ENCODE results near the gene CHERP.

The CHERP gene

GRCh38 chr19:16520074-16520973, 21.9 kb downstream of the CHERP start:
- no peak for DNase-seq (ENCODE audit: low spot score)
- in situ Hi-C loops (cut with MboI; ENCODE audit: low sequenced_read_pairs, unreplicated experiment) = no loop called here
- TF ChIP-seq CTCF (IDR thresholded peaks at IDR 0.05; ENCODE audit: borderline replicate concordance, control extremely low read depth, extremely low read depth, insufficient read depth, missing control alignments) = no peak

GRCh38 chr19:16519230-16519687, 23.0 kb downstream of the CHERP start:
- in situ Hi-C loops (cut with MboI; ENCODE audit: low sequenced_read_pairs, unreplicated experiment) = no loop called here

GRCh38 chr19:16518483-16519229, 23.6 kb downstream of the CHERP start:
- in situ Hi-C loops (cut with MboI; ENCODE audit: low sequenced_read_pairs, unreplicated experiment) = no loop called here
- DNase-seq (ENCODE audit: low spot score) = no peak
- TF ChIP-seq CTCF (IDR thresholded peaks at IDR 0.05; ENCODE audit: borderline replicate concordance, control extremely low read depth, extremely low read depth, insufficient read depth, missing control alignments) = no peak

More at GRCh38 chr19:16519230-16519687, 23.0 kb downstream of the CHERP start:
- DNase-seq (ENCODE audit: low spot score) = no peak
- no peak for TF ChIP-seq CTCF (IDR thresholded peaks at IDR 0.05; ENCODE audit: borderline replicate concordance, control extremely low read depth, extremely low read depth, insufficient read depth, missing control alignments)

GRCh38 chr19:16518061-16518460, 24.2 kb downstream of the CHERP start:
- no peak for DNase-seq (ENCODE audit: low spot score)
- in situ Hi-C loops (cut with MboI; ENCODE audit: low sequenced_read_pairs, unreplicated experiment) = no loop called here
- no peak for TF ChIP-seq CTCF (IDR thresholded peaks at IDR 0.05; ENCODE audit: borderline replicate concordance, control extremely low read depth, extremely low read depth, insufficient read depth, missing control alignments)

- no peak for TF ChIP-seq CTCF (IDR thresholded peaks at IDR 0.05; ENCODE audit: borderline replicate concordance, control extremely low read depth, extremely low read depth, insufficient read depth, missing control alignments)
- DNase-seq (ENCODE audit: low spot score) = no peak
- in situ Hi-C loops (cut with MboI; ENCODE audit: low sequenced_read_pairs, unreplicated experiment) = no loop called here
Observed at GRCh38 chr19:16516923-16517610, 25.2 kb downstream of the CHERP start.

GRCh38 chr19:16516381-16516780, 25.9 kb downstream of the CHERP start:
- no peak for TF ChIP-seq CTCF (IDR thresholded peaks at IDR 0.05; ENCODE audit: borderline replicate concordance, control extremely low read depth, extremely low read depth, insufficient read depth, missing control alignments)
- no peak for DNase-seq (ENCODE audit: low spot score)
- in situ Hi-C loops (cut with MboI; ENCODE audit: low sequenced_read_pairs, unreplicated experiment) = no loop called here

Measured in GM13976 (cell line).